HG03280 (cell line): Measurements from ENCODE around the gene ARHGAP33.
A peak's percentile ranks its signal among the peaks of the same experiment; 100 is the strongest.

Source experiments
- ATAC-seq: cut with Tn5 transposase; IDR thresholded peaks from one replicate; pipeline ENCODE4 v1.9.1; 2021; ENCODE audit warnings: mild to moderate bottlenecking, moderate library complexity; ENCODE audit not compliant: unreplicated experiment

Gene ARHGAP33

GRCh38 chr19:35775298-35776101 is at the start of gene ARHGAP33:
Gene ARHGAP33 (plus strand): TSS chr19:35775564. CDS start chr19:35775659, 95 bp downstream.
- peak; percentile 92 for ATAC-seq

GRCh38 chr19:35727053-35727955 is 48.1 kb upstream of the ARHGAP33 start:
- ATAC-seq = no peak

- ATAC-seq = no peak
These were observed 47.2 kb upstream of the ARHGAP33 start for GRCh38 chr19:35727956-35728706.

- ATAC-seq = no peak
These were observed 46.3 kb upstream of the ARHGAP33 start for GRCh38 chr19:35729021-35729420.

GRCh38 chr19:35729763-35730162 is 45.6 kb upstream of the ARHGAP33 start:
- no peak for ATAC-seq

- ATAC-seq = no peak
These were observed 45.0 kb upstream of the ARHGAP33 start for GRCh38 chr19:35730326-35730725.

GRCh38 chr19:35731353-35731752 is 44.0 kb upstream of the ARHGAP33 start:
- ATAC-seq = no peak

- no peak for ATAC-seq
These were observed 43.5 kb upstream of the ARHGAP33 start for GRCh38 chr19:35731779-35732405.

- ATAC-seq = no peak
These were observed 42.7 kb upstream of the ARHGAP33 start for GRCh38 chr19:35732540-35733179.

GRCh38 chr19:35733180-35734125 is 41.9 kb upstream of the ARHGAP33 start:
- ATAC-seq = no peak

GRCh38 chr19:35734273-35734672 is 41.1 kb upstream of the ARHGAP33 start:
- no peak for ATAC-seq

- no peak for ATAC-seq
These were observed 40.5 kb upstream of the ARHGAP33 start for GRCh38 chr19:35734889-35735288.

- ATAC-seq = no peak
These were observed 38.2 kb upstream of the ARHGAP33 start for GRCh38 chr19:35736913-35737886.

- ATAC-seq = no peak
These were observed 37.1 kb upstream of the ARHGAP33 start for GRCh38 chr19:35738021-35738886.

GRCh38 chr19:35738887-35739229 is 36.5 kb upstream of the ARHGAP33 start:
- no peak for ATAC-seq

- ATAC-seq = no peak
These were observed 35.9 kb upstream of the ARHGAP33 start for GRCh38 chr19:35739275-35740107.
